GM12875 (cell line): ENCODE data around the gene ZNF451.

Source experiments
- H3K4me3 ChIP-seq: one replicate; pipeline ENCODE4 v1.5.1; 2011; ENCODE audit warnings: low read depth, low read length, control low read depth
- CTCF ChIP-seq: IDR thresholded peaks from 2 replicates; pipeline ENCODE4 v1.5.1; 2011; ENCODE audit warnings: low read depth, mild to moderate bottlenecking, control low read depth, inconsistent platforms, low read length, moderate library complexity, borderline replicate concordance; ENCODE audit not compliant: insufficient read depth

ZNF451 gene

DNA sequence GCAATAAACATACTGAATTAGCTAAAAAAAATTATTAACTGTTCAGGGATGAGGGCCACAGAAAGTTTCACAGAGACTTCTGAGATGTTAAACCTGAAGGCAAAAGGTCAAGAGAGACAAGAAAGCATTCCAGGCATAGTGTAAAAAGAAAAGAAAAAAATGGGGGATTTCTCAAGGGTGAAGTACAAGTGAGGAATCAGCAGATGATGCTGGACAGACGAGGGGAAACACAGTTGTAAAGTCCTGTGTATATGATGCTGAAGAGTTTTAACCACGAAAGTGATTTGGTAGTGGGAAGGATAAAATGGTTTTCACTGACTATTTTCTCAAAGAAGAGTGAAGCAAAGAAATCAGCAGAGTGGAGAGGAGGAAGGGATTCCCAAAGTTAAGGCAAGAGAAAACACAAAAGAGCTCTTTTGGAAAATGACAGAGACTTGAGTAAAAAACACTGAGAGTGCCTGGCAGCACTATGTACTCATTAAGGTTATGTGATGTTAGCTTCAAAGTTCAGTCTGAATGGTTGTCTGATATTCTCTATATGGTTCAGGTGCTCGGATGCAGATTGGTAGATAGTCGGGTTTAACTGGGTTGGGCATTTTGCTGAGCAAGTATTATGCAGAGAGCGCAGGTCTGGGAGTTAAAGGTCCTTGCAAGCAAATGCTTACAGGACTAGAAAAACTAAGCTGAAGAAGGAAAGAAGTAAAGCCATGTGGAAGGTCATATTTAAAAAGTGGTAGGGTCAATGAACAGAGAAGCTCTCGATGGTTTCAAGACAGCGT lies 115.8 kb downstream of the ZNF451 start:
- H3K4me3 ChIP-seq, result no peak overlapping the region
- TF ChIP-seq CTCF, result no peak

GRCh38 chr6:57207141-57207540 lies 117.2 kb downstream of the ZNF451 start:
- TF ChIP-seq CTCF, result no peak

GRCh38 chr6:57207872-57208271 lies 117.9 kb downstream of the ZNF451 start:
- TF ChIP-seq CTCF, result no peak
- H3K4me3 ChIP-seq, result no peak overlapping the region

More at GRCh38 chr6:57207141-57207540, 117.2 kb downstream of the ZNF451 start:
- no peak overlapping the region for H3K4me3 ChIP-seq

GRCh38 chr6:57209030-57209429 lies 119.0 kb downstream of the ZNF451 start:
- no peak for TF ChIP-seq CTCF
- no peak overlapping the region for H3K4me3 ChIP-seq

DNA sequence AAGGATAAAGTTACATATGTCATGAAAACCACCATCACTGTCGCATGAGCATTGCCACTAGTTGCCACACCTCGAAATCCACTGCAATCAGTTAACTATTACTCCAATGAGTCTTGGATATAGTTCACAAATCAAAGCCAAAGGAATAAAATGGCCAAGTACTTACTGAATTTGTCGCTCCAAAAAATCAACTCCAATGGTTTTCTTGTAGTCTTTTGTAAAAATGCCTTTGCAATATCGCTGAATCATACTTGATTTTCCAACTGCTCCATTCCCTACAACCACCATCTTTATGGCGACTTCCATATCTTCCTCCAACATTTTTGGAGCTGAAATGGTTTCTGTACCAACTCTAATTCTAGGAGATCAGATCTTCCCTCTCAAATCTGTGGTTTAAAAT lies 120.1 kb downstream of the ZNF451 start:
- TF ChIP-seq CTCF, result no peak
- H3K4me3 ChIP-seq, result no peak overlapping the region

- no peak overlapping the region for H3K4me3 ChIP-seq
- no peak for TF ChIP-seq CTCF
These were observed 125.3 kb downstream of the ZNF451 start for GRCh38 chr6:57215260-57215659.
